K562 (cell line): ENCODE data around the gene CD37. TPM values are rescaled to one million over a fixed set of nuclear protein-coding genes. Genes with fewer than 3 reads are reported as not detected.
A peak's percentile ranks its signal among the peaks of the same experiment; 100 is the strongest.

ENCODE experiments used
- ARID3A ChIP-seq: IDR thresholded peaks from 2 replicates; pipeline ENCODE4 v1.6.1; 2012; ENCODE audit warnings: low read depth, low read length, improper control_type of control experiment, borderline replicate concordance
- BRD4 ChIP-seq: fragments of 200-600 bp; sonication (generic); IDR thresholded peaks from 2 replicates; pipeline ENCODE4 v1.6.1; 2017; ENCODE audit warnings: inconsistent platforms
- CBX3 ChIP-seq, 2 experiments: IDR thresholded peaks; 1 replicate in 1 of 2; 2 replicates in 1 of 2; pipeline ENCODE4 v1.6.1; 2012; ENCODE audit warnings: inconsistent platforms in 2 of 2, low read length in 2 of 2, borderline replicate concordance in 1 of 2, control low read depth in 1 of 2
- FOXK2 ChIP-seq, 2 experiments: fragments of 450-650 bp; IDR thresholded peaks in 1 of 2; conservative IDR thresholded peaks in 1 of 2; 2 replicates each; pipeline ENCODE4 v1.6.1; 2016; ENCODE audit warnings: low read depth in 2 of 2, mild to moderate bottlenecking in 1 of 2
- GATAD2B ChIP-seq: fragments of 450-650 bp; IDR thresholded peaks from 2 replicates; pipeline ENCODE4 v1.6.1; 2017; ENCODE audit warnings: mild to moderate bottlenecking, borderline replicate concordance
- GMEB1 ChIP-seq: fragments of 250-450 bp; sonication (Bioruptor Pico); IDR thresholded peaks from 2 replicates; pipeline ENCODE4 v1.4.0; 2020; ENCODE audit warnings: mild to moderate bottlenecking
- JUND ChIP-seq, 2 experiments: IDR thresholded peaks; 2 replicates in 1 of 2; 3 replicates in 1 of 2; pipeline ENCODE4 v1.6.1; 2011; ENCODE audit warnings: borderline replicate concordance in 2 of 2, low read depth in 2 of 2, low read length in 2 of 2, improper control_type of control experiment in 1 of 2, missing biosample characterization in 1 of 2, missing genetic modification characterization in 1 of 2, missing genetic modification reagents in 1 of 2
- MEF2D ChIP-seq: conservative IDR thresholded peaks from 2 replicates; pipeline ENCODE4 v1.6.1; 2016; ENCODE audit warnings: low read depth, missing genetic modification characterization, missing compliant biosample characterization
- MYNN ChIP-seq, 2 experiments: sonication (generic); formaldehyde crosslinking in 1 of 2; IDR thresholded peaks; 2 replicates each; pipeline versions ENCODE4 v1.5.0 to v1.6.1; 2016 to 2020; ENCODE audit warnings: antibody characterized with exemption in 1 of 2, missing genetic modification reagents in 1 of 2
- NBN ChIP-seq: fragments of 450-650 bp; IDR thresholded peaks from 2 replicates; pipeline ENCODE4 v1.6.1; 2016; ENCODE audit warnings: low read depth, mild to moderate bottlenecking
- NFIC ChIP-seq: fragments of 450-650 bp; IDR thresholded peaks from 2 replicates; pipeline ENCODE4 v1.6.1; 2017; ENCODE audit warnings: mild to moderate bottlenecking, inconsistent platforms
- NFRKB ChIP-seq: fragments of 450-650 bp; IDR thresholded peaks from 2 replicates; pipeline ENCODE4 v1.6.1; 2016; ENCODE audit warnings: low read depth
- RCOR1 ChIP-seq, 2 experiments: IDR thresholded peaks; 2 replicates each; pipeline ENCODE4 v1.6.1; 2012; ENCODE audit warnings: low read depth in 2 of 2, low read length in 2 of 2, borderline replicate concordance in 1 of 2, improper control_type of control experiment in 1 of 2
- SAFB2 ChIP-seq: fragments of 200-400 bp; formaldehyde crosslinking; IDR thresholded peaks from 2 replicates; pipeline ENCODE4 v1.6.1; 2018; ENCODE audit warnings: borderline replicate concordance, low read length, low read depth, moderate library complexity; ENCODE audit not compliant: severe bottlenecking
- SMARCA4 ChIP-seq: fragments of 450-650 bp; IDR thresholded peaks from 2 replicates; pipeline ENCODE4 v1.6.1; 2016
- STAT6 ChIP-seq: sonication (generic); formaldehyde crosslinking; IDR thresholded peaks from 2 replicates; pipeline ENCODE4 v1.8.1; 2023; ENCODE audit warnings: mild to moderate bottlenecking, missing genetic modification reagents
- TSC22D4 ChIP-seq: fragments of 450-650 bp; IDR thresholded peaks from 2 replicates; pipeline ENCODE4 v1.6.1; 2016; ENCODE audit warnings: missing genetic modification characterization, missing biosample characterization, control low read depth
- ZBTB7A ChIP-seq: IDR thresholded peaks from 2 replicates; pipeline ENCODE4 v1.6.1; 2011; ENCODE audit warnings: low read depth, mild to moderate bottlenecking, low read length, moderate library complexity, borderline replicate concordance; ENCODE audit not compliant: control insufficient read depth
- ZBTB9 ChIP-seq: fragments of 450-650 bp; formaldehyde crosslinking; IDR thresholded peaks from 2 replicates; pipeline ENCODE4 v1.4.0; 2020; ENCODE audit warnings: mild to moderate bottlenecking, moderate library complexity
- polyA plus RNA-seq, 8 experiments: library from polyadenylated mRNA; depleted of rRNA in 4 of 8; stranded (reverse) in 5 of 8; unstranded in 3 of 8; fragments of >200 nt; fragmentation: Nextera tagmentation in 2 of 8; fragmentation: Illumina TruSeq in 1 of 8; extraction: Ambion mirVana in 2 of 8; extraction: Trizol in 1 of 8; gene quantifications; 2 replicates each; pipeline versions ENCODE4 v1.2.1 to v1.2.3, GENCODE V29; 2011 to 2014; ENCODE audit warnings: inconsistent platforms in 1 of 8, missing spikeins in 1 of 8
- total RNA-seq, 7 experiments: library from RNA; depleted of rRNA in 6 of 7; stranded (reverse); fragments of >200 nt in 6 of 7; fragmentation: Illumina TruSeq in 2 of 7; extraction: Trizol in 2 of 7; gene quantifications; 2 replicates each; pipeline versions ENCODE4 v1.2.1 to v1.2.3, GENCODE V29; 2011 to 2021; ENCODE audit warnings: low replicate concordance in 1 of 7

The CD37 gene
- total and polyA plus RNA-seq, 9 of the 15 experiments (the other 6 are each of a cell fraction or from before 2014, with no cell fraction given): 2.5 to 19.0 (median 7.4) TPM

GRCh38 chr19:49363268-49364082 is 28.3 kb downstream of the CD37 start, which contains the start of gene DKKL1 (continued):
- no peak for TF ChIP-seq STAT6 (CRISPR knock-in tag)
- TF ChIP-seq BRD4: no peak
- TF ChIP-seq SMARCA4: peak; percentile 46; the same call in 1 of the 2 replicates
- peak in 1 of 2 experiments; percentile 78; a peak in 1 of 3 replicates for TF ChIP-seq CBX3 (IDR thresholded peaks at IDR 0.05; ENCODE audit: borderline replicate concordance in 1 of 2, low read length in 2 of 2)
- TF ChIP-seq ARID3A: no peak
- 0 out of 2 replicates have a peak, but pooled peaks have one; percentile 20 for TF ChIP-seq NFIC
- TF ChIP-seq ZBTB9 (CRISPR knock-in tag): no peak
- no peak for TF ChIP-seq SAFB2
- 0 out of 2 replicates have a peak, but pooled peaks have one; percentile 43 for TF ChIP-seq MYNN (IDR thresholded peaks at IDR 0.05)
- TF ChIP-seq MYNN (CRISPR knock-in tag; IDR thresholded peaks at IDR 0.05): no peak
- no peak for TF ChIP-seq MEF2D (tag)
- TF ChIP-seq GMEB1 (CRISPR knock-in tag): no peak
- no peak for TF ChIP-seq NBN
- TF ChIP-seq TSC22D4 (tag): no peak
- no peak for TF ChIP-seq GATAD2B
- TF ChIP-seq ZBTB7A: peak; percentile 54; the same call in 1 of the 2 replicates
- TF ChIP-seq NFRKB: no peak
- TF ChIP-seq JUND (IDR thresholded peaks at IDR 0.05; ENCODE audit: borderline replicate concordance, low read depth, low read length): peak; percentile 3
- peak; percentile 49; the same call in 1 of the 3 replicates for TF ChIP-seq JUND (tag; IDR thresholded peaks at IDR 0.05; ENCODE audit: borderline replicate concordance, low read depth, low read length)
- peak; percentile 80 to 81 for TF ChIP-seq FOXK2 (conservative IDR thresholded peaks at IDR 0.05 in 1 of 2, IDR thresholded peaks at IDR 0.05 in 1 of 2; ENCODE audit: low read depth in 2 of 2)
- no peak for TF ChIP-seq RCOR1 (IDR thresholded peaks at IDR 0.05; ENCODE audit: borderline replicate concordance in 1 of 2, low read depth in 2 of 2, low read length in 2 of 2)
